ENCODE results near the gene KNOP1. TPM values are rescaled to one million over a fixed set of nuclear protein-coding genes. Genes with fewer than 3 reads are reported as not detected.

The KNOP1 gene
- polyA plus RNA-seq, 3 donors, result 1.5 to 2.8 (median 2.4) TPM

- Mint-ChIP-seq H3K27ac (no peak overlapping the region), H3K36me3 (peaks cover 59 to 84% of the 10 kb centered on the region in 2 donors), H3K27me3 (ENCODE audit: low read depth in 3 of 3) (no peaks in the 10 kb centered on the region), H3K9me3 (peaks cover 0 to 6% (median 4%) of the 10 kb centered on the region in 7 donors), H3K4me3 (no peak overlapping the region), H3K4me1 (no peaks in the 10 kb centered on the region)
- no peak for DNase-seq
- H3K79me2 ChIP-seq (ENCODE audit: insufficient read depth, low read length), result no peaks in the 10 kb centered on the region
- no peak overlapping the region for H3K4me2 ChIP-seq (replicated peaks; ENCODE audit: extremely low read depth, low read length, poor library complexity, severe bottlenecking)
- no peak overlapping the region for H3K27ac ChIP-seq (ENCODE audit: low read depth in 1 of 2, low read length in 2 of 2)
- no peaks in the 10 kb centered on the region for H3K27me3 ChIP-seq (ENCODE audit: control insufficient read depth in 2 of 2, insufficient read depth in 2 of 2, low read length in 2 of 2)
- no peaks in the 10 kb centered on the region for H3K4me1 ChIP-seq (ENCODE audit: control insufficient read depth in 1 of 2, insufficient read depth in 2 of 2, low read length in 2 of 2)
- H2AFZ ChIP-seq (ENCODE audit: insufficient read depth, low read depth, low read length, poor library complexity, severe bottlenecking), result no peak overlapping the region
- H4K20me1 ChIP-seq (ENCODE audit: insufficient read depth, low read length), result no peaks in the 10 kb centered on the region
- no peak overlapping the region for H3K4me3 ChIP-seq (replicated peaks in 1 of 3; ENCODE audit: low read depth in 2 of 3, low read length in 3 of 3)
- H3K9me3 ChIP-seq (replicated peaks in 1 of 2; ENCODE audit: control insufficient read depth in 1 of 2, insufficient read depth in 1 of 2, low read length in 2 of 2), result no peaks in the 10 kb centered on the region
- no CpG with 5 or more reads among the region's 1 CpG for WGBS (ENCODE audit: insufficient coverage)
- intact Hi-C loops (cut with micrococcal nuclease), result no loop called here
- TF ChIP-seq CTCF (IDR thresholded peaks at IDR 0.05), result no peak
- no peak overlapping the region for H3K9ac ChIP-seq (ENCODE audit: insufficient read depth, low read length, poor library complexity, severe bottlenecking)
- peaks cover 19 to 77% of the 10 kb centered on the region in 2 donors for H3K36me3 ChIP-seq (replicated peaks in 1 of 2; ENCODE audit: control insufficient read depth in 1 of 2, insufficient read depth in 2 of 2, low read length in 2 of 2)
Measured at GRCh38 chr16:19660432-19660831, 57.6 kb downstream of the KNOP1 start.

- intact Hi-C loops (cut with micrococcal nuclease), result no loop called here
- H3K4me3 Mint-ChIP-seq, result no peak overlapping the region
- no peaks in the 10 kb centered on the region for H3K4me1 ChIP-seq (ENCODE audit: control insufficient read depth in 1 of 2, insufficient read depth in 2 of 2, low read length in 2 of 2)
- H3K9me3 Mint-ChIP-seq, result peaks cover 0 to 4% (median 0%) of the 10 kb centered on the region in 7 donors
- H3K4me1 Mint-ChIP-seq, result no peaks in the 10 kb centered on the region
- H3K9ac ChIP-seq (ENCODE audit: insufficient read depth, low read length, poor library complexity, severe bottlenecking), result no peak overlapping the region
- H4K20me1 ChIP-seq (ENCODE audit: insufficient read depth, low read length), result no peaks in the 10 kb centered on the region
- H3K4me2 ChIP-seq (replicated peaks; ENCODE audit: extremely low read depth, low read length, poor library complexity, severe bottlenecking), result no peak overlapping the region
- no peak overlapping the region for H2AFZ ChIP-seq (ENCODE audit: insufficient read depth, low read depth, low read length, poor library complexity, severe bottlenecking)
- TF ChIP-seq CTCF (IDR thresholded peaks at IDR 0.05), result no peak
- DNase-seq, result no peak
- H3K36me3 ChIP-seq (replicated peaks in 1 of 2; ENCODE audit: control insufficient read depth in 1 of 2, insufficient read depth in 2 of 2, low read length in 2 of 2), result peaks cover 24 to 84% of the 10 kb centered on the region in 2 donors
- H3K36me3 Mint-ChIP-seq, result peaks cover 60 to 83% of the 10 kb centered on the region in 2 donors
- H3K27ac Mint-ChIP-seq, result peak overlapping the region in 1 of 7 donors; percentile 22
- H3K79me2 ChIP-seq (ENCODE audit: insufficient read depth, low read length), result no peaks in the 10 kb centered on the region
- no peaks in the 10 kb centered on the region for H3K27me3 ChIP-seq (ENCODE audit: control insufficient read depth in 2 of 2, insufficient read depth in 2 of 2, low read length in 2 of 2)
- no peak overlapping the region for H3K4me3 ChIP-seq (replicated peaks in 1 of 3; ENCODE audit: low read depth in 2 of 3, low read length in 3 of 3)
- no peaks in the 10 kb centered on the region for H3K9me3 ChIP-seq (replicated peaks in 1 of 2; ENCODE audit: control insufficient read depth in 1 of 2, insufficient read depth in 1 of 2, low read length in 2 of 2)
- no CpG with 5 or more reads among the region's 1 CpG for WGBS (ENCODE audit: insufficient coverage)
- H3K27me3 Mint-ChIP-seq (ENCODE audit: low read depth in 3 of 3), result no peaks in the 10 kb centered on the region
- no peak overlapping the region for H3K27ac ChIP-seq (ENCODE audit: low read depth in 1 of 2, low read length in 2 of 2)
Measured at GRCh38 chr16:19659554-19659953, 58.5 kb downstream of the KNOP1 start.
